RWPE1 (cell line): Measurements from ENCODE around the gene WTAP.

Source experiments
- CTCF ChIA-PET: fragments of 350-600 bp; sonication (Branson Sonifier 250); formaldehyde crosslinking; extraction: SDS; loops from one replicate; lab custom pipeline; 2021; lab: Yijun Ruan, JAX
- POLR2A ChIA-PET: fragments of 400-600 bp; formaldehyde crosslinking; extraction: SDS; loops from one replicate; lab custom pipeline; 2020; ENCODE audit warnings: antibody characterized with exemption; ENCODE audit not compliant: low non-redundant PET; lab: Yijun Ruan, JAX
- DNase-seq: peaks from one replicate; pipeline ENCODE4 v3.0.0; 2012; ENCODE audit warnings: low spot score
- H3K27ac ChIP-seq: fragments of 450-650 bp; 2 replicates; pipeline ENCODE4 v1.5.1; 2017
- CTCF ChIP-seq: fragments of 450-650 bp; conservative IDR thresholded peaks from 2 replicates; pipeline ENCODE4 v1.5.1; 2017; ENCODE audit warnings: low read depth, mild to moderate bottlenecking

Gene WTAP

GRCh38 chr6:159804504-159804903, 77.2 kb downstream of the WTAP start:
- DNase-seq, result no peak
- CTCF ChIA-PET, result no interaction called here
- POLR2A ChIA-PET, result no interaction called here
- no peak overlapping the region for H3K27ac ChIP-seq
- TF ChIP-seq CTCF, result no peak

GRCh38 chr6:159805440-159806020, 78.2 kb downstream of the WTAP start:
- ChIA-PET CTCF (no interaction called here), POLR2A (no interaction called here)
- DNase-seq, result no peak
- no peak overlapping the region for H3K27ac ChIP-seq
- no peak for TF ChIP-seq CTCF
